ENCODE data around the gene FAM171A1.
"Not testable (repeated sequence)": the region's sequence is repeated elsewhere in the genome, so short reads cannot be mapped to it uniquely, and the experiment has no call there.

Gene FAM171A1

DNA sequence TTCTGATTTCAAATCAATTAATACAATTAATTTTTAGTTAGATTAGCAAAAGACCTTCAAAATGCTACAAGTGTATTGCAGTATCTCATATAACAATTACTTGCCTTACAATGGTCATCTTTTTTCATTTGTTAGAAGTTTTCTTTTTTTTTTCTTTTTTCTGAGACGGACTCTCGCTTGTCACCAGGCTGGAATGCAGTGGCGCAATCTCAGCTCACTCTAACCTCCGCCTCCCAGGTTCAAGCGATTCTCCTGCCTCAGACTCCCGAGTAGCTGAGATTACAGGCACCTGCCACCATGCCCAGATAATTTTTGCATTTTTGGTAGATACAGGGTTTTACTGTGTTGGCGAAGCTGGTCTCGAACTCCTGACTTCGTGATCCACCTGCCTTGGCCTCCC is 95.0 kb downstream of the FAM171A1 start:
- DNase-seq = not testable (repeated sequence)

- DNase-seq = not testable (repeated sequence)
These were observed 101.3 kb downstream of the FAM171A1 start for GRCh38 chr10:15269838-15270237.

DNA sequence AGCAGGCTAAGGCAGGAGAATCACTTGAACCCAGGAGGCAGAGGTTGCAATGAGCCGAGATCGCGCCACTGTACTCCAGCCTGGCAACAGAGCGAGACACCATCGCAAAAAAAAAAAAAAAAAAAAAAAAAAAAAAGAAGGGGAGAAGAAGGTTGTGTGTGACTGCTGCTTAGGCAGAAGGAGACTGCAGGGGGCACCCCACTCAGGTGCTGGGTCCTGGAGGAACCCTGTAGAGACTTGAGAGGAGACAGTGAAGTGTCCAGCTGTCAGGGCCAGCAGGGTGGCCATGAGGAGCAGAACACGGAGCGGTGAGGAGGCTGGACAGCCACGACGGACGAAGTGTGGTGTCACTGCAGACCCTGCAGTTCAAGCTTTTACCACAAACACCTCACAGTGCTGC is 103.6 kb downstream of the FAM171A1 start:
- no peak for DNase-seq

GRCh38 chr10:15266117-15266516 is 105.0 kb downstream of the FAM171A1 start:
- no peak for DNase-seq

DNA sequence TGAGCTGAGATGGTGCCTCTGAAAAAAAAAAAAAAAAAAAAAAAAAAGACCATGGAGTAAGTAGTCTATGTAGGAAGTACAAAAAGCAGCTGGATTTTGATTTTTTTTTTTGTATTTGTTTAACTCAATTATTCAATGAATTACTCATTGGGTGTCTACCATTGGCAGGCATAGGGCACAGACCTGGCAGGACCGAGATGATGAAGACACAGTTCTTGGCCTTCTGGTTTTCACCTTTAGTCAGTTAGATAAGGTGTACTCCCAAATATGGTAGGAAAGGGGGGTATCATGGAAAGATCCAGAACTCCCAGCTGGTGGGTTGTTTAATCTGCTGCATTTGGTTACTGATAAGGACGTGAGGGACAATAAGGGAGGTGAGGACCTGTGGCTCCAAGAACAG is 105.5 kb downstream of the FAM171A1 start:
- DNase-seq = no peak

- DNase-seq = no peak
These were observed 106.0 kb downstream of the FAM171A1 start for GRCh38 chr10:15265056-15265455.

DNA sequence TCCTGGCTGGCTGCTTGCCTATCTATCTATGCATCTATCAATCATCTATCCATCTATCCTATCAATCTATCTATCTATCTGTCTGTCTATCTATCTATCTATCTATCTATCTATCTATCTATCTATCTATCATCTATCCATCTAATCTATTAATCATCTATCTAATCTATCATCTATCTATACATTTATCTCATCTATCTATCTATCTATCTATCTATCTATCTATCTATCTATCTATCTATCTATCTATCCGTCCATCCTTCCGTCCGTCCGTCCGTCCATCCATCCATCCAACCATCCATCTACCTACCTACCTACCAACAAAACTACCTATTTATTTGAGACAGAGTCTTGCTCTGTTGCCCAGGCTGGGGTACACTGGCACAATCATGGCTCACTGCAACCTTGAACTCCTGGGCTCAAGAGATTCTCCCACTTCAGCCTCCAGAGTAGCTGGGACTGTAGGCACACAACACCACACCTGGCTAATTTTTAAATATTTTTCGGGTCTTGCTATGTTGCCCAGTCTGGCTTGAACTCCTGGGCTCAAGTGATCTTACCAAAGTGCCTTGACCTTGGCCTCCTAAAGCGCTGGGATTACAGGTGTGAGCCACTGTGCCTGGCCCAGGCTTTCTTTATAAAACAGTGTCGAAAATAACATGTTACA is 107.3 kb downstream of the FAM171A1 start:
- no peak for DNase-seq

GRCh38 chr10:15262036-15262713 is 108.9 kb downstream of the FAM171A1 start:
- no peak for DNase-seq

DNA sequence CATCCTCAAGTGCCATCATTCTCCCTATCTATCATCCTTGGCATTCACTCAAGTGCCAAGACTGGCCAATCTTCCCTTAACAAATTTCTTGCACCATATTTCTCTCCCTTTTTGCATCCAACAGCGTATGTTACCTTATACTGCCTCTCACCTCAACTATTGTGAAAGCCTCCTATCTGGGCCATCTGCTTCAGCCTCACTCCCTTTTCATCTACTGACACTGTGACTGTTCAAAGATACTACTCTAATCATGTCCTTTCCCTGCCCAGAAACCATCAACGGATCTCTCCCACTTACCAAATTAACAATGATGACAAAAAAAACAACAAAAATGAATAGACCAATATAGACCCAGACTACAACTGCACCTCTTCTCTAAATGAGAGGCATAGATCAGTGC is 112.0 kb downstream of the FAM171A1 start:
- no peak for DNase-seq

DNA sequence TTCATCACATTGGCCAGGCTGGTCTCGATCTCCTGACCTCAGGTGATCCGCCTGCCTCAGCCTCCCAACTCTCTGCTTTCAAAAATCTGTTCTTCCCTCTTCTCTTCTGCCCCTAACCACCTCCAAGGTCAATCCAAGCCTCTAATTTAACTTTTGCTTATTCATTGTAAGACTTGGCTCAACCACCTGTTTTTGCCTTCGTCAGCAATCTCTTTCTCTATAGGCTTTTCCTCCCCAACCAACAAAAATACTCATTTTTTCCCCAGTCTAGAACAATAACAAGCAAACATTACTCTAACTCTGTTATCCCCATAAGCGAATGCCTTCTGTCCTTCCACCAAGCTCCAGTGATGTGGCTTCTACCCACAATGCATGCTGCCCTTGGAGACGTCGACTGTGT is 112.8 kb downstream of the FAM171A1 start:
- no peak for DNase-seq

GRCh38 chr10:15255961-15256360 is 115.1 kb downstream of the FAM171A1 start:
- DNase-seq = no peak

DNA sequence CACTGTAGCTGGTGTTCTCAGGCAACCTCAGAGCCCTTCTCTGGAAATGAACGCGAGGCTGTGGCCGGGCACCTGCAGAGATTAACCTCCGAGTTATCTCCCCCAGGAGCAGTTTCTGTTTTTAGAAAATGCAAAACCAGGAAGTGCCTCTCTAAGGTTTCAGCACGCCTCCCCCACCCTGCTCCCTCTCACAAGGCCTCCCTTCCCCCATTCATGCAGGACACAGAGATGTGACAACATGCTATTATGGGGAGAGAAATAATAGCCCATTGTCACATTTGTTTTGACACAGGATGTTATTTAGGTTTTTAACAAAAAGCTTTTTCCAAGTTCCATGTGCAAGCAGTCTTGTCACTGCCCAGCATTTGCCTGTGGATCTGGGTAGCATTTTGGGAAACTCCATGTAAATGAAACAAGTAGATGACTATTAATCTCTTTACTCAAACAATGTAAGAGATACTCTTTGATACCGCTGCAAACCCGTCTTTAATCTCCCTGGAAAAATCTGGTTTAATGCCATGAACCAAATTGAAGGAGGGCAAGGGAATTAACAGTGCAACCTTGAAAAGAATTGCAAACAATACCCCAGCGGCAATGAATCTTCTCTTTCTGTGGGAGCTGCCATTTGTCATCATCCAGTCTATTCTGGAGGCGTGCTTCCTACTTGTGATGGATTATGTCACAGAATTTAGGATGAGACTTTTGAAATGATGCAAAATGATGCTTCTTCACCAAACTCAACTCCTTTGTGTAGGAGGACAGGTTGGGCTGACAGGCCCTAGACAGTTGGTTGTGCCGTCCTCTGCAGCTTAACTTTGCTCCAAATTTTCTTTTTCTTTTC is 116.1 kb downstream of the FAM171A1 start:
- DNase-seq = no peak

- no peak for DNase-seq
These were observed 116.9 kb downstream of the FAM171A1 start for GRCh38 chr10:15253951-15254807.

DNA sequence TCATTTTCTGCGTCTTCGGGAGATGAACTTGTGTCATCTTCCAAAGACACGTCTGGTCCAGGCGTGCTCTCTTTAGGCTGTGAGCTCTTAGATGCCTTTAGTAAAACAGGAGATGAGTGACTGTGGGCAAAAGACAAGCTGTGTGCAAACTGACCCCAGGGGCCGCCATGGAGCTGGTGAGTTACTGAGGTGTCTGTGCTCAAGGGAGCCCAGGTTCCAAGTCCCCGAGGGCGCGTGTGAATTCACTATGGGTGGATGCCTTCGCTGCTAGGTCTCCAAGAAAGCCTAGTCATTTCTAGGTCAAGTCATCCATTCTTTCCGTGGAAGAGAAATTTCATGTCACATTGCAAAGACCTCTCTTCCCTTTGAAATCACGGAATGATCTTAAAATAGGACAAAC is 118.7 kb downstream of the FAM171A1 start:
- DNase-seq = no peak

DNA sequence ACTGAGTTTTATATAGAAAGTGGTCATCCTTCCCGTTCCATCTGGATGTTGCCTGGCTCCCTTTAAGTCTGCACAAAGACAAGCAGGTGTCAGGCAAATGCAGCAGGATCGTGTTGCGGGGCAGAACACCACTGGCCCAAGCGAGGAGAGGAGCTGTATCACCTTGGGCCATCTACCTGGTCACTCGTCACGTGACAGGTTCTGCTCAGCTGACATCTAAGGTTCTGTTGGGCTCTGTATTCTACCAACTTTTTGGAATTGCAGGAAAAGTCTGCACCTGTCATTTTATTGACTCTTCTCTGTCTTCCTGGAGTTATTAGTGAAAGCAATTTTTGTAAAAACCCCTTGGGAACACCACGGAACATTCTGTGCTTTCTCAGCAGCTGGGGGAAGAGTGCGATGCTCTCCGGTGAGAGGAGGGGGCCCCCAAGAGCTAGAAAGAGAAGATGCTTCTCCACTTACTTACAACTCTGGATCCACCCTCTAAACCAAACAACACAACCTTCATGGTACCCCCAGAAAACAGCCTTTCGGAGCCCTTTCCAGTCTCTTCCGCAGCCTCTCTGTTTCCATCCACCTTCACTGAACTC is 119.2 kb downstream of the FAM171A1 start:
- no peak for DNase-seq

DNA sequence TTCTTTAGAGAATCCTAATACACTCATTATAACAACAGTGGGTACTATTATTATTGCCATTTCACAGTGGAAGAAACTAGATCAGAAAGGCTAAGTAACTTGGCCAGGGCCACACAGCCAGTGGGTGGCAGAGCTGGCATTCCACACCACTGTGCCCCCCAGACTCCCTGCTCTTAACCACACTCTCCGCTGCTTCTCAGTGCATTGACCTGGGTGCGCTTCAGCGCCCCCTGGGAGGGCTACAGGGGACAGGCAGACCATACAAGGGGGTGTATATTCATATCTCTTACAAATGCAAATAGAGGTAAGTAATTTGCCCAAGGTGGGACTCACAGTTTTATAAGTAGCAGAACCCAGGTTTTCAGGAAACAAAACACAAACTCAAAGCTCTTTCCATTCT is 125.6 kb downstream of the FAM171A1 start:
- no peak for DNase-seq

GRCh38 chr10:15244635-15245197 is 126.4 kb downstream of the FAM171A1 start:
- no peak for DNase-seq

GRCh38 chr10:15242261-15242840 is 128.7 kb downstream of the FAM171A1 start:
- no peak for DNase-seq

DNA sequence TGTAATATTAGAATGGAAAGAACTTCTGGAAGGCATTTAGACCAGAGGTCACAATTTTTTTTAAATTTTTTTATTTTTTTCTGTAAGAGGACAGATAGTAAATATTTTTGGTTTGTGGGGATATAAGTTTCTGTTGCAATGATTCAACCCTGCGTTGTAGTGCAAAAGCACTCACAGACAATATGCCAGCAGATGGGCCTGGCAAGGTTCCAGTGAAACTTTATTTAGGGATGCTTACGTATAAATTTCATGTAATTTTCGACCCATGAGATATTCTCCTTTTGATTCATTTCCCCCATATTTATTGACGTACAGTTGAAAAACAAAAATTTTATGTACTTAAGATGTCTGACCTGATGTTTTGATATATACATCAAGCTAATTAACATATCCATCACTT is 129.8 kb downstream of the FAM171A1 start:
- DNase-seq = peak; percentile 35

GRCh38 chr10:15238555-15239335 is 132.3 kb downstream of the FAM171A1 start:
- no peak for DNase-seq

DNA sequence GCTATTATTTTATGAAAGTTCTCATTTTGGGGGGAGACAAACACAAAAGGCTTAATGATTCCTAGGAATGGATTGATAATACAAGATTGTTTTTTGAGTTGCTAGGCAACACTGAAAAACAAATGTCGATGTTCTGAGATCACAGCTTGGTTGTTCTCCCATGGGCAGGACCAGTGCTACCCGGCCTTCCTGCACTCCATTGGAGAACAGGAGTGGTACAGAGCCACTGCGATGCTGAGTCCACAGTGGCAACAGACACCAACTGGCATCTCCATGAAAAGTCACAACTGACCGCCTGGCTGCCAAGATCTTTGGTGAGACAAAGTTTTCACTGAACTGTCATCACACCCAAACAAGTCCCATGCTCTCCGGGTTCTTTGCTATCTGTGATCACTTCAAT is 133.7 kb downstream of the FAM171A1 start:
- DNase-seq = no peak
